Chondrocyte (in vitro differentiated cells): ENCODE results near the gene CACNB4. TPM values are rescaled to one million over a fixed set of nuclear protein-coding genes. Genes with fewer than 3 reads are reported as not detected.

Experiments
- DNase-seq: peaks from one replicate; pipeline ENCODE4 v3.0.0; 2021; ENCODE audit warnings: mixed read lengths, low spot score
- H3K27ac Mint-ChIP-seq: one replicate; pipeline ENCODE4 v1.8.0; 2021; ENCODE audit warnings: mild to moderate bottlenecking, moderate library complexity, mixed read lengths; ENCODE audit not compliant: unreplicated experiment
- H3K27me3 Mint-ChIP-seq: 2 replicates; pipeline ENCODE4 v1.8.0; 2021; ENCODE audit warnings: low read depth, mixed read lengths
- H3K36me3 Mint-ChIP-seq: 2 replicates; pipeline ENCODE4 v1.8.0; 2021; ENCODE audit warnings: low read depth, mixed read lengths
- H3K4me1 Mint-ChIP-seq: 2 replicates; pipeline ENCODE4 v1.8.0; 2021; ENCODE audit warnings: low read depth, mild to moderate bottlenecking, mixed read lengths
- H3K4me3 Mint-ChIP-seq: one replicate; pipeline ENCODE4 v1.8.0; 2021; ENCODE audit warnings: mild to moderate bottlenecking, moderate library complexity, mixed read lengths; ENCODE audit not compliant: unreplicated experiment
- H3K9me3 Mint-ChIP-seq: 2 replicates; pipeline ENCODE4 v1.8.0; 2021; ENCODE audit warnings: low read depth, mixed read lengths
- CTCF ChIP-seq: fragments of 200-600 bp; sonication (generic); IDR thresholded peaks from 2 replicates; pipeline ENCODE4 v1.5.0; 2021; ENCODE audit warnings: antibody characterized with exemption, mild to moderate bottlenecking, moderate library complexity
- total RNA-seq: library from RNA; stranded (reverse); gene quantifications from 3 replicates; pipeline ENCODE4 v1.2.1, GENCODE V29; 2021

Gene CACNB4
- total RNA-seq, 1 donor from 2014 or later = 2.1 TPM

- peaks cover 13% of the 10 kb centered on the region for H3K4me1 Mint-ChIP-seq
- H3K36me3 Mint-ChIP-seq = no peaks in the 10 kb centered on the region
- H3K27me3 Mint-ChIP-seq = peaks cover 6% of the 10 kb centered on the region
- H3K4me3 Mint-ChIP-seq = no peak overlapping the region
- H3K27ac Mint-ChIP-seq = no peak overlapping the region
- no peak for DNase-seq
- no peak for TF ChIP-seq CTCF
- no peaks in the 10 kb centered on the region for H3K9me3 Mint-ChIP-seq
Observed at GRCh38 chr2:151978709-151979108, 120.1 kb downstream of the CACNB4 start.

GRCh38 chr2:151977631-151978030 is 121.2 kb downstream of the CACNB4 start:
- Mint-ChIP-seq H3K4me3 (no peak overlapping the region), H3K9me3 (no peaks in the 10 kb centered on the region), H3K36me3 (no peaks in the 10 kb centered on the region), H3K27ac (no peak overlapping the region), H3K4me1 (peaks cover 15% of the 10 kb centered on the region), H3K27me3 (peaks cover 6% of the 10 kb centered on the region)
- DNase-seq = no peak
- TF ChIP-seq CTCF = no peak

GRCh38 chr2:151976945-151977353 is 121.9 kb downstream of the CACNB4 start:
- H3K4me3 Mint-ChIP-seq = no peak overlapping the region
- H3K36me3 Mint-ChIP-seq = no peaks in the 10 kb centered on the region
- H3K27me3 Mint-ChIP-seq = peaks cover 8% of the 10 kb centered on the region
- no peak for TF ChIP-seq CTCF
- no peak for DNase-seq
- H3K27ac Mint-ChIP-seq = no peak overlapping the region
- peaks cover 15% of the 10 kb centered on the region for H3K4me1 Mint-ChIP-seq
- no peaks in the 10 kb centered on the region for H3K9me3 Mint-ChIP-seq

- H3K4me3 Mint-ChIP-seq = no peak overlapping the region
- peaks cover 10% of the 10 kb centered on the region for H3K27me3 Mint-ChIP-seq
- no peak for TF ChIP-seq CTCF
- H3K9me3 Mint-ChIP-seq = no peaks in the 10 kb centered on the region
- DNase-seq = no peak
- H3K4me1 Mint-ChIP-seq = peaks cover 15% of the 10 kb centered on the region
- H3K36me3 Mint-ChIP-seq = peaks cover 2% of the 10 kb centered on the region
- no peak overlapping the region for H3K27ac Mint-ChIP-seq
Observed at GRCh38 chr2:151975460-151976414, 123.1 kb downstream of the CACNB4 start.

GRCh38 chr2:151974988-151975387 is 123.9 kb downstream of the CACNB4 start:
- H3K36me3 Mint-ChIP-seq = peaks cover 2% of the 10 kb centered on the region
- no peak overlapping the region for H3K4me3 Mint-ChIP-seq
- no peak overlapping the region for H3K27ac Mint-ChIP-seq
- H3K4me1 Mint-ChIP-seq = peaks cover 15% of the 10 kb centered on the region
- H3K27me3 Mint-ChIP-seq = peaks cover 10% of the 10 kb centered on the region
- no peak for TF ChIP-seq CTCF
- no peak for DNase-seq
- no peaks in the 10 kb centered on the region for H3K9me3 Mint-ChIP-seq
